IMR-90 (cell line): Measurements from ENCODE around the gene NCOA7. TPM values are rescaled to one million over a fixed set of nuclear protein-coding genes. Genes with fewer than 3 reads are reported as not detected.

Experiments used
- ATAC-seq: fragments of 200-7000 bp; cut with Tn5 transposase; 2 replicates; pipeline ENCODE4 v1.9.1; 2020; ENCODE audit warnings: low read depth, mild to moderate bottlenecking, moderate library complexity
- BruUV-seq: library from RNA; stranded (reverse); fragments of 400-500 nt; replicated peaks from 2 replicates; lab custom pipeline; 2021; lab: Mats Ljungman, UMichigan
- CTCF ChIA-PET: fragments of 300-600 bp; formaldehyde crosslinking; extraction: SDS; loops from one replicate; lab custom pipeline; 2021; ENCODE audit warnings: antibody characterized with exemption; lab: Yijun Ruan, JAX
- POLR2A ChIA-PET: fragments of 300-600 bp; sonication (Branson Sonifier 250); formaldehyde crosslinking; loops from one replicate; lab custom pipeline; 2022; ENCODE audit warnings: antibody characterized with exemption; ENCODE audit not compliant: unreplicated experiment; lab: Charles Lee
- DNase-seq: peaks from one replicate; pipeline ENCODE4 v3.0.0; 2013
- H2AFZ ChIP-seq: replicated peaks from 2 replicates; pipeline ENCODE3; 2013; ENCODE audit warnings: low read length, mild to moderate bottlenecking; ENCODE audit not compliant: poor library complexity
- H2AK5ac ChIP-seq: 2 replicates; pipeline ENCODE4 v1.6.1; 2013; ENCODE audit warnings: low read depth, low read length, inconsistent platforms
- H2AK9ac ChIP-seq: replicated peaks from 2 replicates; pipeline ENCODE3; 2013; ENCODE audit warnings: mild to moderate bottlenecking, low read depth, low read length, moderate library complexity; ENCODE audit not compliant: poor library complexity
- H2BK120ac ChIP-seq: 2 replicates; pipeline ENCODE4 v1.6.1; 2013; ENCODE audit warnings: low read depth, low read length, inconsistent platforms
- H2BK15ac ChIP-seq: 3 replicates; pipeline ENCODE4 v1.6.1; 2013; ENCODE audit warnings: low read depth, low read length, inconsistent platforms
- H2BK20ac ChIP-seq: 2 replicates; pipeline ENCODE4 v1.6.1; 2013; ENCODE audit warnings: low read depth, mild to moderate bottlenecking, inconsistent platforms, low read length, moderate library complexity
- H2BK5ac ChIP-seq: 2 replicates; pipeline ENCODE4 v1.6.1; 2013; ENCODE audit warnings: mild to moderate bottlenecking, low read depth, low read length, inconsistent platforms; ENCODE audit not compliant: poor library complexity, severe bottlenecking
- H3K14ac ChIP-seq: replicated peaks from 2 replicates; pipeline ENCODE4 v1.6.1; 2013; ENCODE audit warnings: low read depth, low read length, inconsistent platforms
- H3K18ac ChIP-seq: 2 replicates; pipeline ENCODE4 v1.6.1; 2013; ENCODE audit warnings: low read depth, low read length, control low read depth
- H3K23ac ChIP-seq: 2 replicates; pipeline ENCODE4 v1.6.1; 2013; ENCODE audit warnings: low read depth, low read length, inconsistent platforms
- H3K27ac ChIP-seq: 2 replicates; pipeline ENCODE4 v1.5.1; 2013; ENCODE audit warnings: mild to moderate bottlenecking, control low read depth, low read length; ENCODE audit not compliant: insufficient read depth
- H3K27me3 ChIP-seq: 2 replicates; pipeline ENCODE4 v1.6.1; 2013; ENCODE audit warnings: low read length; ENCODE audit not compliant: control insufficient read depth, insufficient read depth
- H3K36me3 ChIP-seq: 2 replicates; pipeline ENCODE4 v1.6.1; 2013; ENCODE audit warnings: low read length, mixed read lengths; ENCODE audit not compliant: control insufficient read depth, insufficient read depth
- H3K4ac ChIP-seq: 2 replicates; pipeline ENCODE4 v1.6.1; 2013; ENCODE audit warnings: low read depth, low read length, inconsistent platforms
- H3K4me1 ChIP-seq: 2 replicates; pipeline ENCODE4 v1.6.1; 2013; ENCODE audit warnings: low read length, mixed read lengths; ENCODE audit not compliant: control insufficient read depth, insufficient read depth
- H3K4me2 ChIP-seq: 2 replicates; pipeline ENCODE4 v1.6.1; 2013; ENCODE audit warnings: low read depth, mild to moderate bottlenecking, control low read depth, low read length, moderate library complexity
- H3K4me3 ChIP-seq: 2 replicates; pipeline ENCODE4 v1.5.1; 2013; ENCODE audit warnings: low read depth, mild to moderate bottlenecking, control low read depth, low read length, moderate library complexity; ENCODE audit not compliant: insufficient read depth
- H3K56ac ChIP-seq: 2 replicates; pipeline ENCODE4 v1.6.1; 2013; ENCODE audit warnings: low read length, inconsistent platforms; ENCODE audit not compliant: insufficient read depth; ENCODE audit errors: extremely low read depth
- H3K79me1 ChIP-seq, 2 experiments: 2 replicates each; pipeline ENCODE4 v1.6.1; 2013; ENCODE audit warnings: low read length in 2 of 2, inconsistent platforms in 1 of 2, low read depth in 1 of 2
- H3K9ac ChIP-seq: 2 replicates; pipeline ENCODE4 v1.6.1; 2013; ENCODE audit warnings: low read depth, low read length, control low read depth
- H3K9me1 ChIP-seq: 2 replicates; pipeline ENCODE4 v1.6.1; 2013; ENCODE audit warnings: low read length, inconsistent platforms; ENCODE audit not compliant: insufficient read depth
- H3K9me3 ChIP-seq: 2 replicates; pipeline ENCODE4 v1.6.1; 2013; ENCODE audit warnings: low read length; ENCODE audit not compliant: control insufficient read depth, insufficient read depth
- H4K20me1 ChIP-seq: 2 replicates; pipeline ENCODE4 v1.6.1; 2013; ENCODE audit warnings: low read length, inconsistent platforms; ENCODE audit not compliant: insufficient read depth
- H4K5ac ChIP-seq: 2 replicates; pipeline ENCODE4 v1.6.1; 2013; ENCODE audit warnings: mild to moderate bottlenecking, low read depth, low read length, control low read depth
- H4K8ac ChIP-seq, 2 experiments: 2 replicates each; pipeline ENCODE4 v1.6.1; 2013; ENCODE audit warnings: low read depth in 2 of 2, low read length in 2 of 2, control low read depth in 1 of 2, inconsistent platforms in 1 of 2
- H4K91ac ChIP-seq: 2 replicates; pipeline ENCODE4 v1.6.1; 2013; ENCODE audit warnings: low read depth, low read length, inconsistent platforms; ENCODE audit not compliant: insufficient read depth
- CEBPB ChIP-seq: IDR thresholded peaks from 2 replicates; pipeline ENCODE4 v1.6.1; 2012; ENCODE audit warnings: low read depth, low read length, improper control_type of control experiment
- CHD1 ChIP-seq: IDR thresholded peaks from 2 replicates; pipeline ENCODE4 v1.6.1; 2012; ENCODE audit warnings: low read depth, low read length, improper control_type of control experiment
- FOS ChIP-seq: fragments of 150-350 bp; IDR thresholded peaks from 2 replicates; pipeline ENCODE4 v1.6.1; 2016; ENCODE audit warnings: low read depth, low read length
- MAZ ChIP-seq: IDR thresholded peaks from 2 replicates; pipeline ENCODE4 v1.6.1; 2012; ENCODE audit warnings: low read depth, mild to moderate bottlenecking, low read length, improper control_type of control experiment, moderate library complexity, borderline replicate concordance
- MXI1 ChIP-seq: IDR thresholded peaks from 2 replicates; pipeline ENCODE4 v1.6.1; 2012; ENCODE audit warnings: low read depth, mild to moderate bottlenecking, low read length, moderate library complexity, borderline replicate concordance
- NFE2L2 ChIP-seq: fragments of 150-350 bp; IDR thresholded peaks from 2 replicates; pipeline ENCODE4 v1.6.1; 2016; ENCODE audit warnings: low read depth, mild to moderate bottlenecking, low read length
- POLR2A ChIP-seq: IDR thresholded peaks from 2 replicates; pipeline ENCODE4 v1.6.1; 2012; ENCODE audit warnings: mild to moderate bottlenecking, low read depth, low read length
- RAD21 ChIP-seq: IDR thresholded peaks from 2 replicates; pipeline ENCODE4 v1.6.1; 2012; ENCODE audit warnings: low read length, improper control_type of control experiment
- RFX5 ChIP-seq: IDR thresholded peaks from 2 replicates; pipeline ENCODE4 v1.8.0; 2012; ENCODE audit warnings: low read depth, mild to moderate bottlenecking, low read length, moderate library complexity
- whole genome bisulfite sequencing, 2 experiments: methylation state at CpG; one replicate each; pipeline versions ENCODE4 v1.1.5 to v1.1.7; 2013; ENCODE audit warnings: missing lambda C conversion rate in 2 of 2; ENCODE audit not compliant: insufficient read length in 1 of 2; ENCODE audit errors: extremely low coverage in 2 of 2; 5-methylcytosine and 5-hydroxymethylcytosine counted together
- dilution Hi-C: fragments of 300-500 bp; cut with HindIII; formaldehyde crosslinking; loops from one replicate; pipeline ENCODE4 v1.14.3; 2018; ENCODE audit warnings: low sequenced_read_pairs; ENCODE audit not compliant: unreplicated experiment
- in situ Hi-C: fragments of 300-500 bp; cut with MboI; formaldehyde crosslinking; loops from 3 replicates; pipeline ENCODE4 v1.14.3; 2019; ENCODE audit warnings: low sequenced_read_pairs, inconsistent platforms, mixed read lengths
- intact Hi-C: fragments of 100-400 bp; cut with micrococcal nuclease; formaldehyde crosslinking; loops from 2 replicates; pipeline ENCODE4 v1.10.0; 2022
- polyA plus RNA-seq, 3 experiments: library from polyadenylated mRNA; depleted of rRNA; stranded (reverse); fragments of >200 nt; gene quantifications; 2 replicates each; pipeline ENCODE4 v1.2.3, GENCODE V29; 2012; ENCODE audit warnings: low replicate concordance in 1 of 3
- total RNA-seq: library from RNA; depleted of rRNA; stranded (reverse); fragments of >200 nt; gene quantifications from 2 replicates; pipeline ENCODE4 v1.2.3, GENCODE V29; 2012
- TF ChIP-seq, protein P1 (sequence below): fragments of 150-350 bp; IDR thresholded peaks from 2 replicates; pipeline ENCODE4 v1.6.1; 2016; ENCODE audit warnings: low read depth, mild to moderate bottlenecking, low read length, moderate library complexity, borderline replicate concordance
- TF ChIP-seq, protein P2 (sequence below): conservative IDR thresholded peaks from 2 replicates; pipeline ENCODE4 v1.5.1; 2012; ENCODE audit warnings: mild to moderate bottlenecking, low read depth, low read length, improper control_type of control experiment
- TF ChIP-seq, protein P3 (sequence below): fragments of 150-350 bp; IDR thresholded peaks from 2 replicates; pipeline ENCODE4 v1.6.1; 2017; ENCODE audit warnings: mild to moderate bottlenecking, antibody characterized with exemption, low read length, low read depth

Gene NCOA7
- total and polyA plus RNA-seq, 2 of the 4 experiments (the other 2 are of a cell fraction), result 12.6 to 12.9 TPM

DNA sequence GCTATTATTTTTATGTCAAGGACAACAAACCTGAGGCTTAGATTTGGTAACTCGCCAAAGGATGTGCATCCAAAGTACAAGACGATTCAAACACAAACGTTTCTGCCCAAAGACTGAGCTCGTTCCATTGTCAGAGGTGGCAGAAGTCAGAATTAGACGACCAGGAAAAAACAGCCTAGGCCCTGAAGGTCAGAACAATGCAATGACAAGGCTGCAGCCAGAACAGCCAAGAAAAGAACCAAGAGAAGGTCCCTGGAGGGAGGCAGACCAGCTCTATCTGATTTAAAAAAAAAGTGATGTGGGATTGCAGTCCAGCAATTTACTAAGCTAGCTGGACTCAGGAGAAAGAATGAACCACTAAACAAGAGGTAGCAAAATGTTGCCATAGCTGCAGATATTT is 54.2 kb downstream of the NCOA7 start:
- H3K9me1 ChIP-seq, result no peaks in the 10 kb centered on the region
- H3K79me1 ChIP-seq, result no peaks in the 10 kb centered on the region; a peak in 1 of 4 replicates
- H2AK9ac ChIP-seq, result no peak overlapping the region
- no peak overlapping the region for H2BK5ac ChIP-seq
- H4K8ac ChIP-seq, result no peak overlapping the region
- H2AK5ac ChIP-seq, result no peak overlapping the region
- H3K4me2 ChIP-seq, result no peak overlapping the region
- H3K27me3 ChIP-seq, result no peaks in the 10 kb centered on the region
- H3K4me3 ChIP-seq, result no peak overlapping the region
- in situ Hi-C loops (no loop called here), intact Hi-C loops (no loop called here), dilution Hi-C loops (no loop called here)
- no peak overlapping the region for H3K27ac ChIP-seq
- POLR2A ChIA-PET, result no interaction called here
- no peaks in the 10 kb centered on the region; the same call in 1 of the 2 replicates for H3K4me1 ChIP-seq
- CTCF ChIA-PET, result no interaction called here
- no peak overlapping the region for H4K5ac ChIP-seq
- TF ChIP-seq, protein P1, sequence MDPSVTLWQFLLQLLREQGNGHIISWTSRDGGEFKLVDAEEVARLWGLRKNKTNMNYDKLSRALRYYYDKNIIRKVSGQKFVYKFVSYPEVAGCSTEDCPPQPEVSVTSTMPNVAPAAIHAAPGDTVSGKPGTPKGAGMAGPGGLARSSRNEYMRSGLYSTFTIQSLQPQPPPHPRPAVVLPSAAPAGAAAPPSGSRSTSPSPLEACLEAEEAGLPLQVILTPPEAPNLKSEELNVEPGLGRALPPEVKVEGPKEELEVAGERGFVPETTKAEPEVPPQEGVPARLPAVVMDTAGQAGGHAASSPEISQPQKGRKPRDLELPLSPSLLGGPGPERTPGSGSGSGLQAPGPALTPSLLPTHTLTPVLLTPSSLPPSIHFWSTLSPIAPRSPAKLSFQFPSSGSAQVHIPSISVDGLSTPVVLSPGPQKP, result no peak
- no peak for TF ChIP-seq RFX5
- TF ChIP-seq FOS, result no peak
- TF ChIP-seq, protein P2, sequence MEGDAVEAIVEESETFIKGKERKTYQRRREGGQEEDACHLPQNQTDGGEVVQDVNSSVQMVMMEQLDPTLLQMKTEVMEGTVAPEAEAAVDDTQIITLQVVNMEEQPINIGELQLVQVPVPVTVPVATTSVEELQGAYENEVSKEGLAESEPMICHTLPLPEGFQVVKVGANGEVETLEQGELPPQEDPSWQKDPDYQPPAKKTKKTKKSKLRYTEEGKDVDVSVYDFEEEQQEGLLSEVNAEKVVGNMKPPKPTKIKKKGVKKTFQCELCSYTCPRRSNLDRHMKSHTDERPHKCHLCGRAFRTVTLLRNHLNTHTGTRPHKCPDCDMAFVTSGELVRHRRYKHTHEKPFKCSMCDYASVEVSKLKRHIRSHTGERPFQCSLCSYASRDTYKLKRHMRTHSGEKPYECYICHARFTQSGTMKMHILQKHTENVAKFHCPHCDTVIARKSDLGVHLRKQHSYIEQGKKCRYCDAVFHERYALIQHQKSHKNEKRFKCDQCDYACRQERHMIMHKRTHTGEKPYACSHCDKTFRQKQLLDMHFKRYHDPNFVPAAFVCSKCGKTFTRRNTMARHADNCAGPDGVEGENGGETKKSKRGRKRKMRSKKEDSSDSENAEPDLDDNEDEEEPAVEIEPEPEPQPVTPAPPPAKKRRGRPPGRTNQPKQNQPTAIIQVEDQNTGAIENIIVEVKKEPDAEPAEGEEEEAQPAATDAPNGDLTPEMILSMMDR, result no peak
- TF ChIP-seq POLR2A, result no peak
- TF ChIP-seq RAD21, result no peak
- no peak for TF ChIP-seq CEBPB
- TF ChIP-seq MXI1, result no peak
- TF ChIP-seq, protein P3, sequence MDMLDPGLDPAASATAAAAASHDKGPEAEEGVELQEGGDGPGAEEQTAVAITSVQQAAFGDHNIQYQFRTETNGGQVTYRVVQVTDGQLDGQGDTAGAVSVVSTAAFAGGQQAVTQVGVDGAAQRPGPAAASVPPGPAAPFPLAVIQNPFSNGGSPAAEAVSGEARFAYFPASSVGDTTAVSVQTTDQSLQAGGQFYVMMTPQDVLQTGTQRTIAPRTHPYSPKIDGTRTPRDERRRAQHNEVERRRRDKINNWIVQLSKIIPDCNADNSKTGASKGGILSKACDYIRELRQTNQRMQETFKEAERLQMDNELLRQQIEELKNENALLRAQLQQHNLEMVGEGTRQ, result no peak
- TF ChIP-seq CHD1, result no peak
- TF ChIP-seq NFE2L2, result no peak
- TF ChIP-seq MAZ, result no peak
- no peak for DNase-seq
- no peaks in the 10 kb centered on the region for H3K9me3 ChIP-seq
- H2BK20ac ChIP-seq, result no peak overlapping the region
- H2BK15ac ChIP-seq, result no peak overlapping the region
- H3K9ac ChIP-seq, result no peak overlapping the region
- H3K56ac ChIP-seq, result no peak overlapping the region
- H3K18ac ChIP-seq, result no peak overlapping the region
- BruUV-seq, result no TSS peak
- H4K20me1 ChIP-seq, result no peaks in the 10 kb centered on the region
- no peak for ATAC-seq
- no peak overlapping the region for H3K4ac ChIP-seq
- no peak overlapping the region for H2AFZ ChIP-seq
- WGBS, 2 experiments, result 86% methylated on average over 1 of the region's 5 CpGs; no CpG with 5 or more reads in 1 of the 2 experiments
- H4K91ac ChIP-seq, result no peak overlapping the region
- H2BK120ac ChIP-seq, result no peak overlapping the region
- H3K14ac ChIP-seq, result no peak overlapping the region
- H3K36me3 ChIP-seq, result no peaks in the 10 kb centered on the region
- H3K23ac ChIP-seq, result no peak overlapping the region
